ENCODE data around the gene BCL3.
"Not testable (repeated sequence)": the region's sequence is repeated elsewhere in the genome, so short reads cannot be mapped to it uniquely, and the experiment has no call there.

DNA sequence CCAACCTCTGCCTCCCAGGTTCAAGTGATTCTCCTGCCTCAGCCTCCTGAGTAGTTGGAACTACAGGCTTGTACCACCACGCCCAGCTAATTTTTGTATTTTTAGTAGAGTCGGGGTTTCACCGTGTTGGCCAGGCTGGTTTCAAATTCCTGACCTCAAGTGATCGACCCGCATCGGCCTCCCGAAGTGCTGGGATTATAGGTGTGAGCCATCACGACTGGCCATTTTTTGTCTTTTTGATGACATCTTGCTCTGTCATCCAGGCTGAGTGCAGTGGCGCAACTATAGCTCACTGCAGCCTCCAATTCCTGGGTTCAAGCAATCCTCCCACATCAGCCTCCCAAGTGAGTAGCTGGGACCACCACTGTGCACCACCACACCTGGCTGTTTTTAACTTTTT lies 28.1 kb upstream of the BCL3 start:
- TF ChIP-seq, protein P1, sequence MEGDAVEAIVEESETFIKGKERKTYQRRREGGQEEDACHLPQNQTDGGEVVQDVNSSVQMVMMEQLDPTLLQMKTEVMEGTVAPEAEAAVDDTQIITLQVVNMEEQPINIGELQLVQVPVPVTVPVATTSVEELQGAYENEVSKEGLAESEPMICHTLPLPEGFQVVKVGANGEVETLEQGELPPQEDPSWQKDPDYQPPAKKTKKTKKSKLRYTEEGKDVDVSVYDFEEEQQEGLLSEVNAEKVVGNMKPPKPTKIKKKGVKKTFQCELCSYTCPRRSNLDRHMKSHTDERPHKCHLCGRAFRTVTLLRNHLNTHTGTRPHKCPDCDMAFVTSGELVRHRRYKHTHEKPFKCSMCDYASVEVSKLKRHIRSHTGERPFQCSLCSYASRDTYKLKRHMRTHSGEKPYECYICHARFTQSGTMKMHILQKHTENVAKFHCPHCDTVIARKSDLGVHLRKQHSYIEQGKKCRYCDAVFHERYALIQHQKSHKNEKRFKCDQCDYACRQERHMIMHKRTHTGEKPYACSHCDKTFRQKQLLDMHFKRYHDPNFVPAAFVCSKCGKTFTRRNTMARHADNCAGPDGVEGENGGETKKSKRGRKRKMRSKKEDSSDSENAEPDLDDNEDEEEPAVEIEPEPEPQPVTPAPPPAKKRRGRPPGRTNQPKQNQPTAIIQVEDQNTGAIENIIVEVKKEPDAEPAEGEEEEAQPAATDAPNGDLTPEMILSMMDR (conservative IDR thresholded peaks at IDR 0.05) = not testable (repeated sequence)
- not testable (repeated sequence) for TF ChIP-seq ZFX (IDR thresholded peaks at IDR 0.05)

Measured in C4-2B (cell line).